Ascending aorta (tissue), 2 donors: ENCODE data around the gene FASTKD1. TPM values are rescaled to one million over a fixed set of nuclear protein-coding genes. Genes with fewer than 3 reads are reported as not detected.

Source experiments
- DNase-seq, 2 donors: peaks; one replicate each; pipeline ENCODE4 v3.0.0-alpha.2; 2019; ENCODE audit warnings: low spot score in 2 of 2
- H3K27ac ChIP-seq, 2 donors: fragments of 200-600 bp; sonication (generic); one replicate each; pipeline ENCODE4 v1.5.1; 2016 to 2017; ENCODE audit warnings: mild to moderate bottlenecking in 1 of 2
- H3K27me3 ChIP-seq: fragments of 200-600 bp; sonication (generic); one replicate; pipeline ENCODE4 v1.5.1; 2017
- H3K36me3 ChIP-seq, 2 donors: fragments of 200-600 bp; sonication (generic); one replicate each; pipeline ENCODE4 v1.5.1; 2016
- H3K4me1 ChIP-seq, 2 donors: fragments of 200-600 bp; sonication (generic); one replicate each; pipeline ENCODE4 v1.5.1; 2016 to 2017; ENCODE audit warnings: mild to moderate bottlenecking in 1 of 2
- H3K4me3 ChIP-seq, 2 donors: fragments of 200-600 bp; sonication (generic); one replicate each; pipeline ENCODE4 v1.5.1; 2016 to 2017; ENCODE audit warnings: mild to moderate bottlenecking in 1 of 2
- H3K9me3 ChIP-seq, 2 donors: fragments of 200-600 bp; sonication (generic); one replicate each; pipeline ENCODE4 v1.5.1; 2016
- CTCF ChIP-seq, 3 experiments: fragments of 200-600 bp in 2 of 3; fragments of 450-650 bp in 1 of 3; sonication (generic) in 2 of 3; IDR thresholded peaks; one replicate each; pipeline ENCODE4 v1.5.1; 2016 to 2019; ENCODE audit warnings: antibody characterized with exemption in 3 of 3, mild to moderate bottlenecking in 1 of 3, moderate library complexity in 1 of 3
- intact Hi-C: fragments of 100-400 bp; cut with DNase I; formaldehyde crosslinking; loops from one replicate; pipeline ENCODE4 v1.15.1; 2023
- total RNA-seq: library from RNA; depleted of rRNA; stranded (reverse); fragments of >200 nt; gene quantifications from one replicate; pipeline ENCODE4 v1.1.0, GENCODE V29; 2016

FASTKD1 gene
- total RNA-seq, 1 donor from 2014 or later = 5.5 TPM

GRCh38 chr2:169485650-169486138 lies 88.0 kb downstream of the FASTKD1 start:
- Histone ChIP-seq H3K27ac (no peak overlapping the region), H3K27me3 (no peaks in the 10 kb centered on the region), H3K9me3 (no peaks in the 10 kb centered on the region), H3K4me1 (no peaks in the 10 kb centered on the region), H3K36me3 (peaks cover 14 to 21% of the 10 kb centered on the region in 2 donors), H3K4me3 (no peak overlapping the region)
- no peak for DNase-seq
- intact Hi-C loops = no loop called here
- TF ChIP-seq CTCF (IDR thresholded peaks at IDR 0.05) = no peak

GRCh38 chr2:169480079-169480465 lies 93.6 kb downstream of the FASTKD1 start:
- no peaks in the 10 kb centered on the region for H3K27me3 ChIP-seq
- H3K9me3 ChIP-seq = no peaks in the 10 kb centered on the region
- TF ChIP-seq CTCF (IDR thresholded peaks at IDR 0.05) = no peak
- peaks cover 0 to 5% of the 10 kb centered on the region in 2 donors for H3K4me1 ChIP-seq
- H3K36me3 ChIP-seq = peaks cover 0 to 12% of the 10 kb centered on the region in 2 donors
- H3K27ac ChIP-seq = peak overlapping the region; percentile 35 to 76
- intact Hi-C loops = no loop called here
- no peak for DNase-seq
- H3K4me3 ChIP-seq = peak overlapping the region; percentile 67 to 83

Other genes starting within 250 kb of the FASTKD1 start
- not detected for gene LRP2, start 211.3 kb downstream of the FASTKD1 start, total RNA-seq
- gene BBS5, start 94.4 kb downstream of the FASTKD1 start, total RNA-seq = 1.5 TPM
- 0.21 TPM for gene KLHL41, start 64.2 kb downstream of the FASTKD1 start, total RNA-seq
- 30.2 TPM for gene PPIG, start 10.5 kb upstream of the FASTKD1 start, total RNA-seq
- gene CFAP210, start 120.5 kb upstream of the FASTKD1 start, total RNA-seq = not detected
- not detected for gene PHOSPHO2, start 120.6 kb upstream of the FASTKD1 start, total RNA-seq
- 1.9 TPM for gene KLHL23, start 160.0 kb upstream of the FASTKD1 start, total RNA-seq
- 42.6 TPM for gene SSB, start 225.0 kb upstream of the FASTKD1 start, total RNA-seq